HG02678 (cell line): Measurements from ENCODE around the gene PAX6.

Experiments used
- ATAC-seq: cut with Tn5 transposase; IDR thresholded peaks from one replicate; pipeline ENCODE4 v1.9.1; 2021; ENCODE audit warnings: mild to moderate bottlenecking, moderate library complexity; ENCODE audit not compliant: unreplicated experiment

The PAX6 gene

DNA sequence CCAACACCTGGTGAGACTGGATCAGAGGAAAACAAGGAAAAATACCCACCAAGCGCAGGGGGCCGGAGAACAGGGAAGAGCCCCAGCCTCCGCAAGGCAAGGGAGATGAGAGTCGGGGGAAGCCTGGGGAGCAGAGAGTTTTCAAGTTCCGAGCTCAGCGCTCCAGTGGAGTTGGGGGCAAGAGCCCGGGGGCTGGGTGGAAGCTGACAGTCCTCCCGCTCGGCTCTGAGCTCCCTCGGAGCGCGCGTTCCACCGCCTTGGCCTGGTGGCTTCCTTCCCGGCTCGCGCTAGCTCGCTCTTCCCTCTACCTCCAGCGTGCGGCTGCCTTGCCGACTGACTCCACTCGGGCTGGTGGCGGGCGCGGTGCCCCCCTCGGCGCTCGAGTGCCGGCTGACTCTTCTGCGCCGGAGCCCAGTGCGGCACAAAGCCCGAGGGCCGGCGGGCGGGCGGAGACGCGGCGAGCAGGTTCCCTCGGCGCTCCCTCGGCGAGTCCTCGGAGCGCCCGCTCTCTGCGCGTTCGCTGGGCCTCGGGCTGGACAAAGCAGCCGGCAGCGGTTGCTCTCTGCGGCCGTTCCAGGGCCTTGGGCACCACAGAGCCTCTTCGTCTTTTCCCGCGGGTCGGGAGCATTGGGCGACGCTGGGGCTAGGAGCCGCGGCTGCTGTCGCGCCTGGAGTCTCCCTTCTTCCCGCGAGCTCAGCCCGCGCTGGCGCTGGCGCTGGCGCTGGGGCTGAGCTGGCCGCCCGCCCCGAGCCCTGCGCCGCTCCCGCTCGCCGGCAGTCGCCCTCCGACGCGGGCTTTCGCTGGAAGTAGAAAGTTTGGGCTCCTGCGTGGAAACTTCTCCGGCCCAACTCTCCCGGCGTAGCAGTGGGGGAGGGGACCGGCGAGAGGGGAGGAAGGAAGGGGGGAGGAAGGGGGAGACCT lies 1.0 kb downstream of the PAX6 start:
- no peak for ATAC-seq

DNA sequence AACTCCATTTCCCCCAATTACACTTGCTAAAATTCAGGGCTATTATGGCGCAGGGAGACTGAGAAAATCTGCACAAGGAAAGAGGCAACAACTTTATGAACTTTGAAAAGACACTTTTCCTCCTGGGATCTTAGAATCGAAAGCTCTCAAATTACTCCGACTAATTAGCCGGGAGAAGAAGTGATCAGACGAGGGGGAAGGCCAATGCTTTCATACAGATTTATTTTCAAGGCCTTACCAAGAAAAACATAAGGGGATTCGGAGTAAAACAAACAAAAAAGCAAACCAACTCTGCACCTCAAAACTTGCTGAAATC lies 1.6 kb downstream of the PAX6 start:
- ATAC-seq, result no peak

GRCh38 chr11:31808721-31809540 lies 2.2 kb downstream of the PAX6 start:
- ATAC-seq, result no peak

- ATAC-seq, result no peak
Measured at GRCh38 chr11:31807799-31808667, 3.1 kb downstream of the PAX6 start.

- no peak for ATAC-seq
Measured at GRCh38 chr11:31806928-31807798, 4.0 kb downstream of the PAX6 start.

- no peak for ATAC-seq
Measured at GRCh38 chr11:31806186-31806927, 4.8 kb downstream of the PAX6 start.

GRCh38 chr11:31805629-31806185 lies 5.4 kb downstream of the PAX6 start:
- no peak for ATAC-seq

DNA sequence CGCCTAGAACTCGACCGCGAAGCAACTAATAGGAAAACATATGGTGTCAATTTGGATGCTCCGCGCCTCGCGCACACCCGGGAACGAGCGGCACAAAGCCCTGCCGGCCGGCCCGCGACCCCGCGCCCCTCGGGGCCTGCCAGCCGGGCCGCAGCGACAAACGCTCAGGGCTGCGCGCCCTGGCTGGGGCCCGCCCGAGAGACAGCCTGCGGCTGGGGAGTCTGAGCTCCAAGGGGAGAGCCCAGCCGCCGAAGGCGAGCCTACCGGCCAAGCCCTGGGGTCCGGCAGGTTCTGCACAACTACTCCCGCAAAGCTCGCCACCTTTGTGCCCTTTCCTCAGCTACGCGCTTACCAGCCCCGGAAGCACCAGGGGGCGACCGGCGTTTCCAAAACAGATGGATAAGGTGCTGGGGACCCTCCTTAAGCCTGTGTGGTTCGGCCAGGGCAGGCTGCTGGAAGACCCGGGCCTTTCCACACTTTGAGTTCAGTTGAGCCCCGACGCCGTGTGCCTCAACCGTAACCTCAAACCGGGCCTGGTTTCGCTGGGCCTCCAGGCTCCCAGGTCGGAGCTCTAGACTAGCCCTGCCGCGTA lies 6.0 kb downstream of the PAX6 start:
- no peak for ATAC-seq

GRCh38 chr11:31804312-31805036 lies 6.6 kb downstream of the PAX6 start:
- no peak for ATAC-seq

- ATAC-seq, result no peak
Measured at GRCh38 chr11:31803813-31804311, 7.3 kb downstream of the PAX6 start.

GRCh38 chr11:31802990-31803812 lies 7.9 kb downstream of the PAX6 start:
- no peak for ATAC-seq

DNA sequence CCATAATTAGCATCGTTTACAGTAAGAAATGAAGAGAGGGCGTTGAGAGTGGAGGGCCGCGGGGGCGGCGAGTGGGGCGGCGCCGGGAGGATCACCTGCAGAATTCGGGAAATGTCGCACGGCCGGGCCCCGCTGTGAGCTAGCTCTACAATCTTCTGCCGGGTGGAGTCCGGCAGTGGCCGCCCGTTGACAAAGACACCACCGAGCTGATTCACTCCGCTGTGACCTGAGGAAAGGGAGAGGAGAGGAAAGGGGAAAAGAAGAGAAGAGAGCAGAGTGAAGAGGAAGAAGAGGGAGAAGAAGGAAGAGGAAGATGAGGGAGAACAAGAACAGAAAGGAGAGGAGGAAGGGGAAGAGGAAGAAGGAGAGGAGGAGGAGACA lies 8.5 kb downstream of the PAX6 start:
- ATAC-seq, result no peak

- ATAC-seq, result no peak
Measured at GRCh38 chr11:31802000-31802551, 9.0 kb downstream of the PAX6 start.

- ATAC-seq, result no peak
Measured at GRCh38 chr11:31801298-31801702, 9.8 kb downstream of the PAX6 start.

- no peak for ATAC-seq
Measured at GRCh38 chr11:31800398-31801265, 10.5 kb downstream of the PAX6 start.
